ENCODE measurements around the gene NTN1.

Gene NTN1

GRCh38 chr17:9241371-9241712 lies 220.0 kb downstream of the NTN1 start:
- no peak overlapping the region for H3K4me3 Mint-ChIP-seq
- peaks cover 28% of the 10 kb centered on the region for H3K27me3 Mint-ChIP-seq
- no peaks in the 10 kb centered on the region for H3K9me3 Mint-ChIP-seq
- intact Hi-C loops (cut with micrococcal nuclease) = no loop called here
- peak overlapping the region; percentile 50 for H3K27ac Mint-ChIP-seq
- H3K36me3 Mint-ChIP-seq (ENCODE audit: low read depth) = no peaks in the 10 kb centered on the region
- H3K4me1 Mint-ChIP-seq (ENCODE audit: low read depth) = peaks cover 29% of the 10 kb centered on the region

DNA sequence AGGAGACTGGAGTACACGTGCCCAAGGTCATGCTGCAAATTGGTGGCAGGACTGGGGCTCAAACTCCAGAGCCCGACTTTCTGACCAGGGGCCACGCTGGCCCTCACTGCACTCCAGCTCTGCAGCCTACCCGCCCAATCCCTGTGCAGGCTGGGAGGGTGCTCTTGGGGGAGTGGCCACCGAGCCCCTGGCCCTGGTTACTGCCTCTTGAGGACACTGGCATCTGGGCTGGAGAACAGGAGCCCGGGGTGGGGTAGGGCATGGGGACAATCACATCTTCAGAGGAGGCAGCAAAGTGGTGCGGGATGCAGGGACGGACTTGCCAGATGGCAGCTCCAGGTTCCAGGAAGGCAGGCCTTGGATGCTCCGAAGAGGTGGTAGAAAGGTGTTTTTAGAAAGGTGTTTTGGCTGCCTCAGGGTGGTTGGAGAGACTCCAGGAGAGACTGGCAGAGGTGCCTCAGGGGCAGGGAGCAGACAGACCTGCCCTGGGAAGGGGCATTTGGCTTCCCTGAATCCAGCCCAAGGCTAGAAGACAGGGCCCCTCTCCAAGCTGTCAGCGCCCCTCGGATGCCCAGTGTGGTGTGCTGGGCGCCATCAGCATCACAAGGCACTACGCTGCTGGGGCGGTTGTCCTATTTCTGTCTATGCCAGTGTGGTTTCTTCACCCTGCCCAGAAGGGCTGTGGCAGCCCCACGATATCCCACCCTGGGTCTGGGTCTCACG lies 220.6 kb downstream of the NTN1 start:
- no peak overlapping the region for H3K4me3 Mint-ChIP-seq
- intact Hi-C loops (cut with micrococcal nuclease) = no loop called here
- peaks cover 28% of the 10 kb centered on the region for H3K27me3 Mint-ChIP-seq
- peaks cover 29% of the 10 kb centered on the region for H3K4me1 Mint-ChIP-seq (ENCODE audit: low read depth)
- no peaks in the 10 kb centered on the region for H3K36me3 Mint-ChIP-seq (ENCODE audit: low read depth)
- H3K27ac Mint-ChIP-seq = peak overlapping the region; percentile 50
- no peaks in the 10 kb centered on the region for H3K9me3 Mint-ChIP-seq

DNA sequence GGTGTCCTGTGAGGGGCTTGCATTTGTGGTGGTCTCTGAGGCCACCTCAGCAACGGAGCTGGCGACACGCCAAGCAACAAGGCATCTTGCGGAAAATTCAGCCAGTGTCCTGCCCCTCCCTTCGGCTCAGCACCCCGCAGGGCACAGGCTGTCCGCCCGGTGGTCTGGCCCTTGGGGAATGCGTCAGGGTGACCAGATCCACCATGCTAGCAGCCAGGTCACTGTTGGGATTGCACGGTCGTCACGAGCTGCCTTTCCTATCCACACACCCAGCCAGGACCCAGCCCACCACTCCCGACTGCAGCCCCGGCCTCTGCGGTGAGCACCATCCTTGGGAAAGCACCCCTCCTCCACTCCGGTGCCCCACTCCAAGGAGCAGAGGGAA lies 221.2 kb downstream of the NTN1 start:
- Mint-ChIP-seq H3K27me3 (peaks cover 26% of the 10 kb centered on the region), H3K4me3 (no peak overlapping the region), H3K36me3 (ENCODE audit: low read depth) (no peaks in the 10 kb centered on the region), H3K27ac (no peak overlapping the region), H3K9me3 (no peaks in the 10 kb centered on the region), H3K4me1 (ENCODE audit: low read depth) (peaks cover 29% of the 10 kb centered on the region)
- intact Hi-C loops (cut with micrococcal nuclease) = no loop called here

DNA sequence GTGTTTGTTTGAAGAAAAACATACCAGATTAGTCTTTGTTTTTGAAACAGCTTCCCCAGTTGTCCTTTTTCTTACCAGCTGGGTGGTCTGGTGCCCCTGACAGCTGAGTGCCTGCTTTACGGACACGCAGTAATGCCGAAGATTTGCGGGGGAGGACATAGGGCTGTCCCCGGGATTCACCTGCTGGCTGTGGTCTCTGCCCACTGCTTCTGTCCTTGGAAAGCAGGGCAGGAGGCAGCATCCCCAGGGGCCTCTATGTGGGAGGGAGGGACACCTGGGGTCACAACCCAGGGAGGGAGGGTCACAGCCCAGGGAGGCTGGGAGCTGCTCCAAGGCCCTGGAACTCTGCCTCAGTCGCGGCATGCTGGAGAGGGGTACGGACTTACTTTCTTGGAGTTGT lies 221.7 kb downstream of the NTN1 start:
- Mint-ChIP-seq H3K4me1 (ENCODE audit: low read depth) (peaks cover 29% of the 10 kb centered on the region), H3K9me3 (no peaks in the 10 kb centered on the region), H3K4me3 (no peak overlapping the region), H3K36me3 (ENCODE audit: low read depth) (peaks cover 4% of the 10 kb centered on the region), H3K27me3 (peaks cover 24% of the 10 kb centered on the region), H3K27ac (no peak overlapping the region)
- intact Hi-C loops (cut with micrococcal nuclease) = no loop called here

- H3K27ac Mint-ChIP-seq = no peak overlapping the region
- peaks cover 20% of the 10 kb centered on the region for H3K4me1 Mint-ChIP-seq (ENCODE audit: low read depth)
- H3K27me3 Mint-ChIP-seq = peaks cover 11% of the 10 kb centered on the region
- peaks cover 18% of the 10 kb centered on the region for H3K36me3 Mint-ChIP-seq (ENCODE audit: low read depth)
- no peak overlapping the region for H3K4me3 Mint-ChIP-seq
- intact Hi-C loops (cut with micrococcal nuclease) = no loop called here
- no peaks in the 10 kb centered on the region for H3K9me3 Mint-ChIP-seq
These were observed 223.0 kb downstream of the NTN1 start for GRCh38 chr17:9244066-9245052.

DNA sequence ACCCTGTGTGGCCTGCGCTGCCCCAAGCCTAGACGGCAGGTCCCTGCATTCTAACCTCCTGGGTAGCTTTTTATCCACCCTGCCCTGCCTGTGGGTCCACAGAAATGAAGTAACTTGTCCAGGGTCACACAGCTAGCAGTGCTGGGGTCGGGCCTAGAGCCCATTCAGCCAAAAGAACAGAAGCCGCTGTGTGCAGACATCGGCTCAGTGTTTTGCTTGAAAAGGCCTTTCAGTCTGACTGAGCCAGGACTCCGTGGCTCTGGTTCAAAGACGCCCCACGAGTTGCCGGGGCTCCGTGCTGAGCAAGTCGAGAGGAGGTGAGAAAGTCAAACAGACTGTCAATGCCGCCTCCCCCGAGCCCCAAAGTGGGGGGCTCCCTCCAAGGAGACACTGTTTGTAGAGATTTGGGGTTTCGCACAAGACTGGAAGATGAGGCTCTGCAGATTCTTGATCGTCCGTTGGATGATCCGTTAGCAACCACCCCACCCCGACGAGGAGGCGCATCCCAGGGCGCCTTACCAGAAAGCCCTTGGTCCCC lies 226.2 kb downstream of the NTN1 start:
- no peak overlapping the region for H3K4me3 Mint-ChIP-seq
- peaks cover 28% of the 10 kb centered on the region for H3K36me3 Mint-ChIP-seq (ENCODE audit: low read depth)
- H3K4me1 Mint-ChIP-seq (ENCODE audit: low read depth) = no peaks in the 10 kb centered on the region
- no peaks in the 10 kb centered on the region for H3K9me3 Mint-ChIP-seq
- H3K27ac Mint-ChIP-seq = no peak overlapping the region
- no peaks in the 10 kb centered on the region for H3K27me3 Mint-ChIP-seq
- intact Hi-C loops (cut with micrococcal nuclease) = no loop called here

GRCh38 chr17:9249245-9249953 lies 228.1 kb downstream of the NTN1 start:
- H3K9me3 Mint-ChIP-seq = no peaks in the 10 kb centered on the region
- no peak overlapping the region for H3K4me3 Mint-ChIP-seq
- H3K27me3 Mint-ChIP-seq = no peaks in the 10 kb centered on the region
- H3K4me1 Mint-ChIP-seq (ENCODE audit: low read depth) = no peaks in the 10 kb centered on the region
- no peak overlapping the region for H3K27ac Mint-ChIP-seq
- H3K36me3 Mint-ChIP-seq (ENCODE audit: low read depth) = peaks cover 28% of the 10 kb centered on the region
- intact Hi-C loops (cut with micrococcal nuclease) = no loop called here

DNA sequence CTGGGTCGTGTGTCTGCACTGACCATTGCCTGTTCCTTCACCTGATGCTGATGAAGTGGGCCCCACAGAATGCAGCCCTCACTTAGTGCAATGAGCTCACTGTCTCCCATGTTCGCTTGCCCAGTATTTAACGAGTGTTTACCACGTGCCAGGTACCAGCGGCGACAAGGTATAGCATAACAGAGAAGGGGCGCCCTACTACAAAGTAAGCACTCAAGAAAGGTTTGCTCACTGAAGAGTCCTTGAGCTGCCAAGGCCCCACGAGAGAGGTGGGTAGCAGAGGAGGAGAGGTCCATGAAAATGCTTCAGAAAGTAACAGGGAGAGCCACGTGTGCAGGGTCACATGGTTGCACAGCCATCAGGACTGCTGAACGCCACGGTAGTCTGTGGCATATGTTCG lies 230.0 kb downstream of the NTN1 start:
- intact Hi-C loops (cut with micrococcal nuclease) = no loop called here
- Mint-ChIP-seq H3K27me3 (no peaks in the 10 kb centered on the region), H3K36me3 (ENCODE audit: low read depth) (peaks cover 28% of the 10 kb centered on the region), H3K4me1 (ENCODE audit: low read depth) (no peaks in the 10 kb centered on the region), H3K4me3 (no peak overlapping the region), H3K27ac (no peak overlapping the region), H3K9me3 (no peaks in the 10 kb centered on the region)

- intact Hi-C loops (cut with micrococcal nuclease) = no loop called here
- Mint-ChIP-seq H3K27me3 (peaks cover 2% of the 10 kb centered on the region), H3K4me3 (no peak overlapping the region), H3K27ac (no peak overlapping the region), H3K36me3 (ENCODE audit: low read depth) (peaks cover 21% of the 10 kb centered on the region), H3K9me3 (no peaks in the 10 kb centered on the region), H3K4me1 (ENCODE audit: low read depth) (peaks cover 13% of the 10 kb centered on the region)
These were observed 232.0 kb downstream of the NTN1 start for GRCh38 chr17:9253308-9253707.

GRCh38 chr17:9254841-9255240 lies 233.5 kb downstream of the NTN1 start:
- no peaks in the 10 kb centered on the region for H3K9me3 Mint-ChIP-seq
- H3K27me3 Mint-ChIP-seq = peaks cover 2% of the 10 kb centered on the region
- intact Hi-C loops (cut with micrococcal nuclease) = no loop called here
- H3K4me3 Mint-ChIP-seq = no peak overlapping the region
- H3K4me1 Mint-ChIP-seq (ENCODE audit: low read depth) = peaks cover 13% of the 10 kb centered on the region
- peaks cover 6% of the 10 kb centered on the region for H3K36me3 Mint-ChIP-seq (ENCODE audit: low read depth)
- H3K27ac Mint-ChIP-seq = no peak overlapping the region

DNA sequence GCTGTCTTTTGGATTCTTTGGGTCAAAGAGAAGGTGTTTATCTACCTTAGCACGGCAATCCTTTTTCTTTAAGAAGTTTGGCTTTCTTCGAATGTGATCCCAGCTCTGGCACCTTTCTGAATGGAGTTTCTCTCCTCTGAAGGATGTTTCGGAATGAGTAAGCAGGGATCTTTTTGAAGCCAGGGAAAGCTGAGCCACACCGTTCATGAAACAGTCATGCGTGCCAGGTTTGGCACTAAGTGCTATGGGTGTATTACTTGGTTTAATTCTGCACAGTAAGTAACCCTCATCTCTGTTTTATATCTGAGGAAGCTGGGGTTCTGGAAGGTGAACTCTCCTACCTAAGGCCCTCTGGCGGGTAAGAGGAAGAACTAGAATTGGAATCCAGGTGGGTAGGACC lies 234.5 kb downstream of the NTN1 start:
- peaks cover 13% of the 10 kb centered on the region for H3K4me1 Mint-ChIP-seq (ENCODE audit: low read depth)
- intact Hi-C loops (cut with micrococcal nuclease) = no loop called here
- peaks cover 2% of the 10 kb centered on the region for H3K27me3 Mint-ChIP-seq
- no peaks in the 10 kb centered on the region for H3K36me3 Mint-ChIP-seq (ENCODE audit: low read depth)
- H3K27ac Mint-ChIP-seq = no peak overlapping the region
- no peaks in the 10 kb centered on the region for H3K9me3 Mint-ChIP-seq
- H3K4me3 Mint-ChIP-seq = no peak overlapping the region

- Mint-ChIP-seq H3K36me3 (ENCODE audit: low read depth) (no peaks in the 10 kb centered on the region), H3K27ac (no peak overlapping the region), H3K27me3 (peaks cover 2% of the 10 kb centered on the region), H3K4me3 (no peak overlapping the region), H3K4me1 (ENCODE audit: low read depth) (peaks cover 13% of the 10 kb centered on the region), H3K9me3 (no peaks in the 10 kb centered on the region)
- intact Hi-C loops (cut with micrococcal nuclease) = no loop called here
These were observed 235.0 kb downstream of the NTN1 start for GRCh38 chr17:9256361-9256750.

DNA sequence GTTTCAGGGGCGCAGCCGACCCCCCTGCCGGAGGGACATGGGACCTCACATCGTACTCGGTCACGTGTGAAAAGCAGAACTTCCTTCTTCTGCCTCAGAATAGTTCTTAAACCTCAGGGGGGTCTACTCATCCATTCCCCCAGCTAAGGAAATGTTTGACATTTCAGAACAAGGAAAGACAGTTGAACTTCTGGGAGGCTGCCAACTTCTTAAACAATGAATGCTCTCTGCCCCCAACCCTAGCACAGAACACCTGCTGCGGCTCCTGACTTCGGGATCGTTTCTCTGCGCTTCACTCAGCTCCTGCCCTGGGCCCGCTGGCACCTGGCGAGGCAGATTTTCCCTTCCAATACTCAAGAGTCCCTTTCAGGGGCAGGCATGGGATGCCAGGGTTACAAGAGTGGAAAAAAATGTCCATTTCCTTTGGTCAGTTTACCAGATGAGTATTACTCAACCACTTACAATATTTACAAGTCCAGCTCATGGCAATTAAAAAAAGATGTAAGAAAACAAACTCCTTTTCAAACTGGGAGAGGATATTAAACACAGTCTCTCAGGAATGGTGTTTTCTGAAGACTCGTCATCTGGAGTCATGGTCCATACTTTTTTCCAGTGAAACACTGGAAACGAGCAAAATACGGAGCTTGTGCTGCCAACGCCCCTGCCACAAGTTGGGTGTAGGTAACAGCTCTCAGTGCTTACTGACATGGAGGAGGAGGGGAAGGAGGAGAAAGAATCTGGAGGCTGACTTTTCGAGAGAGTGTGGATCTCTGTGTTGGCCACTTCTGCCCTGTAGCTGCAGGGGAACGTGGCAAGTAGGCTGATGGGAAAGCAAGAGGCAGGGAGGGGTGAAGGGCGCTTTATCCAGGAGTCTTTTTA lies 235.7 kb downstream of the NTN1 start:
- peaks cover 13% of the 10 kb centered on the region for H3K4me1 Mint-ChIP-seq (ENCODE audit: low read depth)
- H3K27me3 Mint-ChIP-seq = peaks cover 2% of the 10 kb centered on the region
- no peaks in the 10 kb centered on the region for H3K9me3 Mint-ChIP-seq
- no peaks in the 10 kb centered on the region for H3K36me3 Mint-ChIP-seq (ENCODE audit: low read depth)
- no peak overlapping the region for H3K27ac Mint-ChIP-seq
- intact Hi-C loops (cut with micrococcal nuclease) = no loop called here
- H3K4me3 Mint-ChIP-seq = no peak overlapping the region

Measured in dendritic cell treated with granulocyte-macrophage colony-stimulating factor and Interleukin-4, amounts not matched to agents 40 ng/mL and 50 ng/mL, for 4 days (primary cell).